K562 (cell line): Measurements from ENCODE around the gene TSPAN14. TPM values are rescaled to one million over a fixed set of nuclear protein-coding genes. Genes with fewer than 3 reads are reported as not detected.

Experiments used
- CCAR2 ChIP-seq: fragments of 200-400 bp; formaldehyde crosslinking; IDR thresholded peaks from 2 replicates; pipeline ENCODE4 v1.6.1; 2017; ENCODE audit warnings: mild to moderate bottlenecking, low read depth, low read length
- CCNT2 ChIP-seq: IDR thresholded peaks from 2 replicates; pipeline ENCODE4 v1.6.1; 2011; ENCODE audit warnings: borderline replicate concordance, low read depth, mild to moderate bottlenecking, moderate library complexity, mixed read lengths, low read length; ENCODE audit not compliant: insufficient read length; ENCODE audit errors: extremely low read depth
- CTCFL ChIP-seq: IDR thresholded peaks from 2 replicates; pipeline ENCODE4 v1.6.1; 2011; ENCODE audit warnings: borderline replicate concordance, low read depth, mild to moderate bottlenecking, moderate library complexity, low read length; ENCODE audit not compliant: insufficient read depth, poor library complexity, severe bottlenecking
- FOXK2 ChIP-seq, 2 experiments: fragments of 450-650 bp; IDR thresholded peaks in 1 of 2; conservative IDR thresholded peaks in 1 of 2; 2 replicates each; pipeline ENCODE4 v1.6.1; 2016; ENCODE audit warnings: low read depth in 2 of 2, mild to moderate bottlenecking in 1 of 2
- HDAC6 ChIP-seq: IDR thresholded peaks from 2 replicates; pipeline ENCODE4 v1.6.1; 2012; ENCODE audit warnings: low read depth, mild to moderate bottlenecking, control low read depth, inconsistent platforms, low read length, moderate library complexity
- JUND ChIP-seq, 2 experiments: IDR thresholded peaks; 2 replicates in 1 of 2; 3 replicates in 1 of 2; pipeline ENCODE4 v1.6.1; 2011; ENCODE audit warnings: borderline replicate concordance in 2 of 2, low read depth in 2 of 2, low read length in 2 of 2, improper control_type of control experiment in 1 of 2, missing biosample characterization in 1 of 2, missing genetic modification characterization in 1 of 2, missing genetic modification reagents in 1 of 2
- KDM2B ChIP-seq: fragments of 250-450 bp; sonication (Bioruptor Pico); IDR thresholded peaks from 2 replicates; pipeline ENCODE4 v1.8.0; 2021; ENCODE audit warnings: mild to moderate bottlenecking, moderate library complexity
- MAX ChIP-seq: sonication (generic); formaldehyde crosslinking; IDR thresholded peaks from 2 replicates; pipeline ENCODE4 v1.9.0; 2022; ENCODE audit warnings: mild to moderate bottlenecking, missing genetic modification reagents
- NRF1 ChIP-seq, 2 experiments: fragments of 450-650 bp; IDR thresholded peaks in 1 of 2; conservative IDR thresholded peaks in 1 of 2; 2 replicates each; pipeline ENCODE4 v1.6.1; 2014; ENCODE audit warnings: mild to moderate bottlenecking in 2 of 2
- PML ChIP-seq: IDR thresholded peaks from 2 replicates; pipeline ENCODE4 v1.6.1; 2012; ENCODE audit warnings: low read length, inconsistent platforms
- RBM14 ChIP-seq: fragments of 200-400 bp; formaldehyde crosslinking; IDR thresholded peaks from 2 replicates; pipeline ENCODE4 v1.6.1; 2018; ENCODE audit warnings: low read depth, mild to moderate bottlenecking, low read length, moderate library complexity, borderline replicate concordance; ENCODE audit not compliant: insufficient read depth
- RUNX1 ChIP-seq: sonication (generic); IDR thresholded peaks from 2 replicates; pipeline ENCODE4 v1.6.1; 2016; ENCODE audit warnings: antibody characterized with exemption, low read depth
- SIN3A ChIP-seq, 2 experiments: fragments of 150-350 bp in 1 of 2; IDR thresholded peaks; 2 replicates each; pipeline ENCODE4 v1.6.1; 2011 to 2016; ENCODE audit warnings: borderline replicate concordance in 2 of 2, low read depth in 2 of 2, low read length in 2 of 2, mild to moderate bottlenecking in 2 of 2, moderate library complexity in 2 of 2; ENCODE audit not compliant: control insufficient read depth in 1 of 2
- SIN3B ChIP-seq: fragments of 450-650 bp; IDR thresholded peaks from 2 replicates; pipeline ENCODE4 v1.6.1; 2017; ENCODE audit warnings: low read depth, mild to moderate bottlenecking, moderate library complexity
- SRSF1 ChIP-seq: fragments of 200-400 bp; formaldehyde crosslinking; IDR thresholded peaks from 2 replicates; pipeline ENCODE4 v1.6.1; 2017; ENCODE audit warnings: mild to moderate bottlenecking, low read depth, low read length, moderate library complexity
- STAG1 ChIP-seq: sonication (generic); formaldehyde crosslinking; IDR thresholded peaks from 2 replicates; pipeline ENCODE4 v1.5.0; 2020; ENCODE audit warnings: missing genetic modification reagents, borderline replicate concordance
- TCF7L2 ChIP-seq: fragments of 150-350 bp; IDR thresholded peaks from 2 replicates; pipeline ENCODE4 v1.6.1; 2016; ENCODE audit warnings: low read depth, mild to moderate bottlenecking, low read length, moderate library complexity
- USF2 ChIP-seq: sonication (generic); formaldehyde crosslinking; IDR thresholded peaks from 2 replicates; pipeline ENCODE4 v1.5.0; 2020; ENCODE audit warnings: missing genetic modification reagents
- VEZF1 ChIP-seq: fragments of 200-800 bp; sonication (Bioruptor generic); IDR thresholded peaks from 2 replicates; pipeline ENCODE4 v1.6.1; 2017; ENCODE audit warnings: missing genetic modification characterization, missing compliant biosample characterization
- ZNF140 ChIP-seq: fragments of 250-450 bp; sonication (Bioruptor Pico); IDR thresholded peaks from 2 replicates; pipeline ENCODE4 v1.8.0; 2021; ENCODE audit warnings: moderate library complexity, mild to moderate bottlenecking, inconsistent platforms
- ZNF174 ChIP-seq: fragments of 250-450 bp; sonication (Bioruptor Pico); IDR thresholded peaks from 2 replicates; pipeline ENCODE4 v1.4.0; 2020; ENCODE audit warnings: mild to moderate bottlenecking
- ZSCAN32 ChIP-seq: fragments of 450-650 bp; formaldehyde crosslinking; IDR thresholded peaks from 2 replicates; pipeline ENCODE4 v1.4.0; 2020; ENCODE audit warnings: mild to moderate bottlenecking, moderate library complexity
- polyA plus RNA-seq, 8 experiments: library from polyadenylated mRNA; depleted of rRNA in 4 of 8; stranded (reverse) in 5 of 8; unstranded in 3 of 8; fragments of >200 nt; fragmentation: Nextera tagmentation in 2 of 8; fragmentation: Illumina TruSeq in 1 of 8; extraction: Ambion mirVana in 2 of 8; extraction: Trizol in 1 of 8; gene quantifications; 2 replicates each; pipeline versions ENCODE4 v1.2.1 to v1.2.3, GENCODE V29; 2011 to 2014; ENCODE audit warnings: inconsistent platforms in 1 of 8, missing spikeins in 1 of 8
- total RNA-seq, 7 experiments: library from RNA; depleted of rRNA in 6 of 7; stranded (reverse); fragments of >200 nt in 6 of 7; fragmentation: Illumina TruSeq in 2 of 7; extraction: Trizol in 2 of 7; gene quantifications; 2 replicates each; pipeline versions ENCODE4 v1.2.1 to v1.2.3, GENCODE V29; 2011 to 2021; ENCODE audit warnings: low replicate concordance in 1 of 7

The TSPAN14 gene
- total and polyA plus RNA-seq, 9 of the 15 experiments (the other 6 are each of a cell fraction or from before 2014, with no cell fraction given): 5.8 to 92.9 (median 23.3) TPM

- TF ChIP-seq USF2 (CRISPR knock-in tag): no peak
- TF ChIP-seq MAX (CRISPR knock-in tag): no peak
- no peak for TF ChIP-seq RBM14
- no peak for TF ChIP-seq NRF1 (conservative IDR thresholded peaks at IDR 0.05 in 1 of 2, IDR thresholded peaks at IDR 0.05 in 1 of 2)
- TF ChIP-seq SIN3A (IDR thresholded peaks at IDR 0.05; ENCODE audit: borderline replicate concordance in 2 of 2, control insufficient read depth in 1 of 2, low read depth in 2 of 2, low read length in 2 of 2): no peak
- no peak for TF ChIP-seq SIN3B
- TF ChIP-seq CCNT2: no peak
- no peak for TF ChIP-seq SRSF1
- no peak for TF ChIP-seq PML
- TF ChIP-seq CCAR2: no peak
- no peak for TF ChIP-seq KDM2B (CRISPR knock-in tag)
- no peak for TF ChIP-seq RUNX1
- TF ChIP-seq ZNF174 (CRISPR knock-in tag): no peak
- 0 out of 4 replicates have a peak, but pooled peaks of 1 of the 2 experiments have one; percentile 40 for TF ChIP-seq FOXK2 (conservative IDR thresholded peaks at IDR 0.05 in 1 of 2, IDR thresholded peaks at IDR 0.05 in 1 of 2; ENCODE audit: low read depth in 2 of 2)
- TF ChIP-seq ZSCAN32 (CRISPR knock-in tag): no peak
- no peak for TF ChIP-seq CTCFL
- no peak for TF ChIP-seq VEZF1
- TF ChIP-seq JUND (IDR thresholded peaks at IDR 0.05; ENCODE audit: borderline replicate concordance, low read depth, low read length): peak; percentile 52; the same call in 1 of the 2 replicates
- 0 out of 3 replicates have a peak, but pooled peaks have one; percentile 24 for TF ChIP-seq JUND (tag; IDR thresholded peaks at IDR 0.05; ENCODE audit: borderline replicate concordance, low read depth, low read length)
- TF ChIP-seq HDAC6: no peak
- 0 out of 2 replicates have a peak, but pooled peaks have one; percentile 32 for TF ChIP-seq TCF7L2
- no peak for TF ChIP-seq ZNF140
- no peak for TF ChIP-seq STAG1 (CRISPR knock-in tag)
These were observed 9.1 kb downstream of the TSPAN14 start (continued) for GRCh38 chr10:80462981-80463741.
